IMR-90 (cell line): ENCODE data around the gene GIPC3. TPM values are rescaled to one million over a fixed set of nuclear protein-coding genes. Genes with fewer than 3 reads are reported as not detected.

ENCODE experiments used
- ATAC-seq: fragments of 200-7000 bp; cut with Tn5 transposase; 2 replicates; pipeline ENCODE4 v1.9.1; 2020; ENCODE audit warnings: low read depth, mild to moderate bottlenecking, moderate library complexity
- BruUV-seq: library from RNA; stranded (reverse); fragments of 400-500 nt; replicated peaks from 2 replicates; lab custom pipeline; 2021; lab: Mats Ljungman, UMichigan
- CTCF ChIA-PET: fragments of 300-600 bp; formaldehyde crosslinking; extraction: SDS; loops from one replicate; lab custom pipeline; 2021; ENCODE audit warnings: antibody characterized with exemption; lab: Yijun Ruan, JAX
- POLR2A ChIA-PET: fragments of 300-600 bp; sonication (Branson Sonifier 250); formaldehyde crosslinking; loops from one replicate; lab custom pipeline; 2022; ENCODE audit warnings: antibody characterized with exemption; ENCODE audit not compliant: unreplicated experiment; lab: Charles Lee
- DNase-seq: peaks from one replicate; pipeline ENCODE4 v3.0.0; 2013
- H2AFZ ChIP-seq: replicated peaks from 2 replicates; pipeline ENCODE3; 2013; ENCODE audit warnings: low read length, mild to moderate bottlenecking; ENCODE audit not compliant: poor library complexity
- H2AK5ac ChIP-seq: 2 replicates; pipeline ENCODE4 v1.6.1; 2013; ENCODE audit warnings: low read depth, low read length, inconsistent platforms
- H2AK9ac ChIP-seq: replicated peaks from 2 replicates; pipeline ENCODE3; 2013; ENCODE audit warnings: mild to moderate bottlenecking, low read depth, low read length, moderate library complexity; ENCODE audit not compliant: poor library complexity
- H2BK120ac ChIP-seq: 2 replicates; pipeline ENCODE4 v1.6.1; 2013; ENCODE audit warnings: low read depth, low read length, inconsistent platforms
- H2BK15ac ChIP-seq: 3 replicates; pipeline ENCODE4 v1.6.1; 2013; ENCODE audit warnings: low read depth, low read length, inconsistent platforms
- H2BK20ac ChIP-seq: 2 replicates; pipeline ENCODE4 v1.6.1; 2013; ENCODE audit warnings: low read depth, mild to moderate bottlenecking, inconsistent platforms, low read length, moderate library complexity
- H2BK5ac ChIP-seq: 2 replicates; pipeline ENCODE4 v1.6.1; 2013; ENCODE audit warnings: mild to moderate bottlenecking, low read depth, low read length, inconsistent platforms; ENCODE audit not compliant: poor library complexity, severe bottlenecking
- H3K14ac ChIP-seq: replicated peaks from 2 replicates; pipeline ENCODE4 v1.6.1; 2013; ENCODE audit warnings: low read depth, low read length, inconsistent platforms
- H3K18ac ChIP-seq: 2 replicates; pipeline ENCODE4 v1.6.1; 2013; ENCODE audit warnings: low read depth, low read length, control low read depth
- H3K23ac ChIP-seq: 2 replicates; pipeline ENCODE4 v1.6.1; 2013; ENCODE audit warnings: low read depth, low read length, inconsistent platforms
- H3K27ac ChIP-seq: 2 replicates; pipeline ENCODE4 v1.5.1; 2013; ENCODE audit warnings: mild to moderate bottlenecking, control low read depth, low read length; ENCODE audit not compliant: insufficient read depth
- H3K27me3 ChIP-seq: 2 replicates; pipeline ENCODE4 v1.6.1; 2013; ENCODE audit warnings: low read length; ENCODE audit not compliant: control insufficient read depth, insufficient read depth
- H3K36me3 ChIP-seq: 2 replicates; pipeline ENCODE4 v1.6.1; 2013; ENCODE audit warnings: low read length, mixed read lengths; ENCODE audit not compliant: control insufficient read depth, insufficient read depth
- H3K4ac ChIP-seq: 2 replicates; pipeline ENCODE4 v1.6.1; 2013; ENCODE audit warnings: low read depth, low read length, inconsistent platforms
- H3K4me1 ChIP-seq: 2 replicates; pipeline ENCODE4 v1.6.1; 2013; ENCODE audit warnings: low read length, mixed read lengths; ENCODE audit not compliant: control insufficient read depth, insufficient read depth
- H3K4me2 ChIP-seq: 2 replicates; pipeline ENCODE4 v1.6.1; 2013; ENCODE audit warnings: low read depth, mild to moderate bottlenecking, control low read depth, low read length, moderate library complexity
- H3K4me3 ChIP-seq: 2 replicates; pipeline ENCODE4 v1.5.1; 2013; ENCODE audit warnings: low read depth, mild to moderate bottlenecking, control low read depth, low read length, moderate library complexity; ENCODE audit not compliant: insufficient read depth
- H3K56ac ChIP-seq: 2 replicates; pipeline ENCODE4 v1.6.1; 2013; ENCODE audit warnings: low read length, inconsistent platforms; ENCODE audit not compliant: insufficient read depth; ENCODE audit errors: extremely low read depth
- H3K79me1 ChIP-seq, 2 experiments: 2 replicates each; pipeline ENCODE4 v1.6.1; 2013; ENCODE audit warnings: low read length in 2 of 2, inconsistent platforms in 1 of 2, low read depth in 1 of 2
- H3K9ac ChIP-seq: 2 replicates; pipeline ENCODE4 v1.6.1; 2013; ENCODE audit warnings: low read depth, low read length, control low read depth
- H3K9me1 ChIP-seq: 2 replicates; pipeline ENCODE4 v1.6.1; 2013; ENCODE audit warnings: low read length, inconsistent platforms; ENCODE audit not compliant: insufficient read depth
- H3K9me3 ChIP-seq: 2 replicates; pipeline ENCODE4 v1.6.1; 2013; ENCODE audit warnings: low read length; ENCODE audit not compliant: control insufficient read depth, insufficient read depth
- H4K20me1 ChIP-seq: 2 replicates; pipeline ENCODE4 v1.6.1; 2013; ENCODE audit warnings: low read length, inconsistent platforms; ENCODE audit not compliant: insufficient read depth
- H4K5ac ChIP-seq: 2 replicates; pipeline ENCODE4 v1.6.1; 2013; ENCODE audit warnings: mild to moderate bottlenecking, low read depth, low read length, control low read depth
- H4K8ac ChIP-seq, 2 experiments: 2 replicates each; pipeline ENCODE4 v1.6.1; 2013; ENCODE audit warnings: low read depth in 2 of 2, low read length in 2 of 2, control low read depth in 1 of 2, inconsistent platforms in 1 of 2
- H4K91ac ChIP-seq: 2 replicates; pipeline ENCODE4 v1.6.1; 2013; ENCODE audit warnings: low read depth, low read length, inconsistent platforms; ENCODE audit not compliant: insufficient read depth
- CTCF ChIP-seq: conservative IDR thresholded peaks from 2 replicates; pipeline ENCODE4 v1.5.1; 2012; ENCODE audit warnings: mild to moderate bottlenecking, low read depth, low read length, improper control_type of control experiment
- ELK1 ChIP-seq: fragments of 150-350 bp; IDR thresholded peaks from 2 replicates; pipeline ENCODE4 v1.6.1; 2016; ENCODE audit warnings: low read depth, mild to moderate bottlenecking, low read length, moderate library complexity, borderline replicate concordance
- FOS ChIP-seq: fragments of 150-350 bp; IDR thresholded peaks from 2 replicates; pipeline ENCODE4 v1.6.1; 2016; ENCODE audit warnings: low read depth, low read length
- MAFK ChIP-seq: IDR thresholded peaks from 2 replicates; pipeline ENCODE4 v1.6.1; 2012; ENCODE audit warnings: low read depth, low read length, improper control_type of control experiment
- MAZ ChIP-seq: IDR thresholded peaks from 2 replicates; pipeline ENCODE4 v1.6.1; 2012; ENCODE audit warnings: low read depth, mild to moderate bottlenecking, low read length, improper control_type of control experiment, moderate library complexity, borderline replicate concordance
- RAD21 ChIP-seq: IDR thresholded peaks from 2 replicates; pipeline ENCODE4 v1.6.1; 2012; ENCODE audit warnings: low read length, improper control_type of control experiment
- SMC3 ChIP-seq: fragments of 150-350 bp; IDR thresholded peaks from 2 replicates; pipeline ENCODE4 v1.6.1; 2016; ENCODE audit warnings: low read depth, mild to moderate bottlenecking, antibody characterized with exemption, low read length, moderate library complexity
- WGBS, 2 experiments: methylation state at CpG; one replicate each; pipeline versions ENCODE4 v1.1.5 to v1.1.7; 2013; ENCODE audit warnings: missing lambda C conversion rate in 2 of 2; ENCODE audit not compliant: insufficient read length in 1 of 2; ENCODE audit errors: extremely low coverage in 2 of 2; 5-methylcytosine and 5-hydroxymethylcytosine counted together
- dilution Hi-C: fragments of 300-500 bp; cut with HindIII; formaldehyde crosslinking; loops from one replicate; pipeline ENCODE4 v1.14.3; 2018; ENCODE audit warnings: low sequenced_read_pairs; ENCODE audit not compliant: unreplicated experiment
- in situ Hi-C: fragments of 300-500 bp; cut with MboI; formaldehyde crosslinking; loops from 3 replicates; pipeline ENCODE4 v1.14.3; 2019; ENCODE audit warnings: low sequenced_read_pairs, inconsistent platforms, mixed read lengths
- intact Hi-C: fragments of 100-400 bp; cut with micrococcal nuclease; formaldehyde crosslinking; loops from 2 replicates; pipeline ENCODE4 v1.10.0; 2022
- polyA plus RNA-seq, 3 experiments: library from polyadenylated mRNA; depleted of rRNA; stranded (reverse); fragments of >200 nt; gene quantifications; 2 replicates each; pipeline ENCODE4 v1.2.3, GENCODE V29; 2012; ENCODE audit warnings: low replicate concordance in 1 of 3
- total RNA-seq: library from RNA; depleted of rRNA; stranded (reverse); fragments of >200 nt; gene quantifications from 2 replicates; pipeline ENCODE4 v1.2.3, GENCODE V29; 2012

Gene GIPC3
- total and polyA plus RNA-seq, 2 of the 4 experiments (the other 2 are of a cell fraction) = under 0.01 to 0.36 TPM

- CTCF ChIA-PET = no interaction called here
- 85% methylated on average over 13 of the region's 31 CpGs; no CpG with 5 or more reads in 1 of the 2 experiments for WGBS, 2 experiments
- Histone ChIP-seq H3K36me3 (peaks cover 29% of the 10 kb centered on the region), H2AFZ (peak overlapping the region; percentile 73), H4K8ac (peak overlapping the region in 1 of 2 experiments; percentile 4; a peak in 1 of 4 replicates), H3K4me1 (peaks cover 3% of the 10 kb centered on the region; the same call in 1 of the 2 replicates), H3K56ac (no peak overlapping the region), H3K9ac (no peak overlapping the region), H2AK5ac (peak overlapping the region; percentile 85), H4K20me1 (peaks cover 7% of the 10 kb centered on the region; the same call in 1 of the 2 replicates), H4K91ac (no peak overlapping the region), H3K9me1 (no peaks in the 10 kb centered on the region), H3K9me3 (no peaks in the 10 kb centered on the region), H3K27me3 (no peaks in the 10 kb centered on the region), H2BK5ac (no peak overlapping the region), H3K23ac (no peak overlapping the region), H3K14ac (no peak overlapping the region), H3K27ac (no peak overlapping the region), H2BK120ac (no peak overlapping the region), H3K79me1 (peaks cover 3 to 17% of the 10 kb centered on the region in 2 experiments; a peak in 1 of 4 replicates), H3K18ac (no peak overlapping the region), H2AK9ac (peak overlapping the region; percentile 60), H3K4me2 (no peak overlapping the region; the same call in 1 of the 2 replicates), H4K5ac (no peak overlapping the region), H3K4ac (no peak overlapping the region), H2BK20ac (no peak overlapping the region), H2BK15ac (no peak overlapping the region), H3K4me3 (no peak overlapping the region)
- no TSS peak for BruUV-seq
- in situ Hi-C loops = loop anchor here (25.0 kb wide), 1 partner anchor 306 kb away; no protein-coding TSS in a partner anchor
- POLR2A ChIA-PET = no interaction called here
- ATAC-seq = peak; percentile 95
- peak; percentile 29 for DNase-seq
- intact Hi-C loops = loop anchor here (1.0 to 10.0 kb wide), 2 partner anchors 73 to 293 kb away; no protein-coding TSS in a partner anchor
- dilution Hi-C loops = no loop called here
- TF ChIP-seq ELK1 (no peak), SMC3 (peak; percentile 82), MAFK (peak; percentile 73), RAD21 (peak; percentile 80), CTCF (peak; percentile 84), FOS (no peak), MAZ (peak; percentile 88)
Measured at GRCh38 chr19:3618144-3618810, 33.0 kb downstream of the GIPC3 start.
